Tongue (tissue), 2 donors: ENCODE results near the gene PRKN. TPM values are rescaled to one million over a fixed set of nuclear protein-coding genes. Genes with fewer than 3 reads are reported as not detected.

ENCODE experiments used
- DNase-seq: peaks from one replicate; pipeline ENCODE4 v3.0.0-alpha.2; 2015
- total RNA-seq: library from RNA; depleted of rRNA; stranded (reverse); fragments of >200 nt; gene quantifications from one replicate; pipeline ENCODE4 v1.2.3, GENCODE V29; 2014

PRKN gene
- total RNA-seq: 7.0 TPM

DNA sequence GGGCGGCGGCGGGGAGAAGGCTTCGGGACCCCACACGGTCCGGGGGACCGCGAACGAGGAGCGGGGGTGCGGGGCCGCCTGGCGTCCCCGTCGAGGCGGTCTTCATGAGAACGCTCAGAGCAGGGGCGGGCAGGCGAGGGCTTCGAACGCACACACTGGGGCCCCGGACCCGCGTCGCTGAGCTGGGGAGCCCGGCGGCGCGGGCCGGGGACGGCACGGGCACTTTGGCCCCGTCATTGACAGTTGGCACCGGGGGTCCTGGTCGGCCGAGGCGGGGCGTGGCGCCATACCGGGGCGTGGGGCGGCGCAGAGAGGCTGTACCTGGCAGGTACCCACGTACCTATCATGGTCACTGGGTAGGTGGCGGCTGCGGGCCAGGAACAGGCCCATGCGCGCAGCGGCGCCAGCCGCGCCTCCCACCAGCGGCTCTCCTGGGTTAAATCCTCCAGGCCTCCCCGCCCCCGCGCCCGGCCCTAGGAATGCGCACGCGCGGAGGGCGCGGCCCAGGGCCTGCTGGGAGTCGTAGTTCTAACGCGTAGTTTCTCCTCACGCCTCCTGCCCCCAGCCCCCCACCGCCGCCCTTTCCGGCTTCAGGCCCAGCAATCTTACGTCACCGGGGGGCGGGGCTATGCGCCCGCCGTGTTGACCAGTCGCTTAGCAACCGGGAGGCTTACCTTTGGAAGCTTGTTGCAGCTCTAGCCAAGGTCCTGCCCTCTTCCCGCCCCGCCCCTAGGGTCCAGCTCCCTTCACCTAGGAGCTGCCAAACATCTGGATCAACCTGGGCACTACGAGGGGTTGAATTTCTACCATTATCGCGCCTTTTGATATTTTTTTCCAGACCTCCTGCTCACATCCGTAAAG, at the start of gene PRKN, which contains the start of gene PACRG:
TSS of gene PRKN (minus strand) at position 445 of the 861 bp plus-strand sequence.
TSS of gene PACRG (plus strand) at position 653 of the 861 bp plus-strand sequence.
- peak; percentile 99 for DNase-seq

DNA sequence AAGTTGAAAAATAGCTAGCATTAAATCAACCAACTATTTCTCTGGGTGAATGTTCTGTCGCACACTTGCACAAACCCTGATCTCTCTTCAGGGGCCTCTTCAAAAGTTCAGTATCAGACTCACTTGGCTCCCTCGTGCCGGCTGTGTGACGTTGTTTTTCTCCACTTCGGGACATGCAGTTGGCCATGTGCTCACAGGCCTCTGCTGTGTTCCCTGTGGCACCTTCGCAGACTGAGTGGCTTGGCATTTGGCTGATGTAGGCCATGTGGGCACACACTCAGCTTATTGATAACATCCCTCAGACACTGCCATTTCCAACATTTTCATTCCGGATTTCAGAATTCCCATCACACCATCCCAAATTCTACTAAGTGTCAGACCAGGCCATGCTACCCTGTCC, 49.5 kb upstream of the PRKN start:
- no peak for DNase-seq

DNA sequence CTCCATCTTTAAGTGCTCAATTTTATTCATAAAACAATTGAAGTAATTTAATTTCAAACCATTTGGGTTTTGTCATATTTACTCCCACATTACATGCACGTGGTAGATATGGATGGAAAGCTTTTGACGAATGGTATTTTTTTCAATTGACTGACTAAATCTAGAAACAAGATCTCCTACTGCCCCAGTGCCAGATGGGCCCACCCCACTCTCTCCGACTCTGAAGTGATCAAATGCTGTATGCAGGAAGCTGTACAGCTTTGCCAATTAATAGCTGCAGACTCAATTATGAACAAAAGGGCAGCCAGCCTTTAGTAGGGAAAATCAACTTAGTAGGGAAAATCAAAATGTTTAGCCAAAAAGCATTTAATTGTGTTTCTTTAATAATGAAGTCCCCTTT, 46.4 kb upstream of the PRKN start:
- DNase-seq: no peak

DNA sequence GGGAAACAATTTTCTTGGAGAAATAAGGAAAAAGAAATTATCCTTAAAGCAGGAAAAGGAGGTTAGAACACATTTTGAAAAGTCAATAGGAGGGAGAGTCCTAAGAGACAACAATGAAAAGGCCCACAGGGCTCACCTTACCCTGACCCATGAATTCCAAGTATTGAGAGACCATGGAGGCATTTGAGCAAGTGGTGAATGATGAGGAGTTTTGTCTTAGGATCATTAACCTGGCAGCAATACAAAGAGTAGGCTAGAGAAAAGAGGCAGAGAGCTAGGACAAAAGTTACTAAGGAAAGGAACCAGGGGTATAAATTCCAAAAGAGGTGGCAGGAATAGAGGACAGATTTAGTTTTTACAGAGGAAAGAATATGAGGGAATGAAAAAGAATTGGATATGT, 44.9 kb upstream of the PRKN start:
- no peak for DNase-seq

DNA sequence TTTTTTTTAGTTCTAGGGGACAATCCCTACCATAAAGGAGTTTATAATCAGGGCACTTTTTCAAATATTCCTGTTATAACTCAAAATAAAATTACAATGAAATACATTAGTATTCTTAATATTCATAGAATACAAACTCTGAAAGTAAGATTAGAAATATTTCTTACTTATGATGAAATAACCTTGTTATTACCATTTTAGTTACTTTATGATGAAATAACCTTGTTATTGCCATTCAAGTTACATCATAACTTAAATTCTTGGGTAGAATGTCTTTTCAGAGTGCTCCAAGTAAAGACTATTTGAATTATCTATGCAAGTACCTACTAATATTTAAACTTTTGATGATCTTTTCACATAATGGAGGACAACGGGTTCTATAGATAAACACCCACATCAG, 43.4 kb upstream of the PRKN start:
- DNase-seq: no peak

DNA sequence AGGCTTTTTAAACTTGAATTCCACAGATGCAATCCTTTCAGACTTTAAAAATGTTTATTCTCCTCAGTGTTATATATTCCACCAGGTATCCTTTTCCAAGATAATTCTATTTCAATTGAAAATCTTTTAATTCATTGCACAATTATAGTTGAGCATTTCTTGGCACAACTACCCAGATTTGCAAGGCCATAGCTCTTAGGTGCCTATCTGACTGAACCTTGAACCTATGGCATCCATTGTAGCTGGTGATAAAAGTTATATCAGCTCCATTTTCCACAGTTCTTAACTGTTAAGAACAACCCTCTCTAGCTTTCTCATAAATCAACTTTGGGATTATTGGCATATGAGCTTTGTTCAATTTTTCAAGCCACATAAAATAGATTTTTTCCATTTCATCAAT, 42.6 kb upstream of the PRKN start:
- no peak for DNase-seq

DNA sequence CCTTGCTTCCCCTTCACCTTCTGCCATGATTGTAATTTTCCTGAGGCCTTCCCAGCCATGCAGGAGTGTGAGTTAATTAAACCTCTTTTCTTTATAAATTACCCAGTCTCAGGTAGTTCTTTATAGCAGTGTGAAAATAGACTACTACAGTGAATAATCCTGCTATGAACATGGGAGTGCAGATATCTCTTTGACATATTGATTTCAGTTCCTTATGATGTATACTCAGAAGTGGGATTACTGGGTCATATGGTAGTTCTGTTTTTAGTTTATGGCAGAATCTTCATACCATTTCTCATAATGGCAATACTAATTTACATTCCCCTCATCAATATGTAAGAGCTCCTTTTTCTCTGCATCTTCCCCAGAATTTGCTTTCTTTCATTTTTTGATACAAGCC, 26.2 kb upstream of the PRKN start:
- DNase-seq: no peak

DNA sequence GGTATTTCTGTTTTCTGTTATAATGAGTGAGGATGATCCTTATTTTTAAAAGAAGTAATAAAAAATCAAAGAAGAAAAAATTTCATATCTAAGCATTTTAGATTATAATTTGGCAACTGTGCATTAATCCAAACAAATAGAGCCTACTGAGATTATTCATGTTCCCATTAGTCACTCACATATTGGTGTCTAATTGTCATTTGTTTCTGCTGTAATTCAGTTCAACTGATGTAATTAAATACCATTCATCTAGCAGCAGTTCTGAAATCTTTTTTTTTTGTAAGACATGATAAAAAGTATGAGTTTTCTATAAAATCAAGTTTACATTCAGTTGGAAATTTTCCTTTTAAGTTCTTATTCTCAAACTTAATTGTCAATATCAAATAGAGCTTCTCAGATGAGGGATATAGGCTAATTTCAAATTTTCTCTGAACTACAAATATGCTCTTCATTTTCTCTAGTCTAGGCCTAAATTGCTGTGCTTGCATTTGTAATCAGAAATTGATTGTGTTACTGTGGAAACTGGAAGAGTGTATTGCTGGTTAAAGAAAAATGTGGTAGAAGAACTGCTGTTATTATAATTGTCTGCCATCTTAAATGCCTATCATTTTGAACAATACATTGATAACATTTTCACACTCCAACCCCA, 23.8 kb upstream of the PRKN start:
- DNase-seq: no peak

DNA sequence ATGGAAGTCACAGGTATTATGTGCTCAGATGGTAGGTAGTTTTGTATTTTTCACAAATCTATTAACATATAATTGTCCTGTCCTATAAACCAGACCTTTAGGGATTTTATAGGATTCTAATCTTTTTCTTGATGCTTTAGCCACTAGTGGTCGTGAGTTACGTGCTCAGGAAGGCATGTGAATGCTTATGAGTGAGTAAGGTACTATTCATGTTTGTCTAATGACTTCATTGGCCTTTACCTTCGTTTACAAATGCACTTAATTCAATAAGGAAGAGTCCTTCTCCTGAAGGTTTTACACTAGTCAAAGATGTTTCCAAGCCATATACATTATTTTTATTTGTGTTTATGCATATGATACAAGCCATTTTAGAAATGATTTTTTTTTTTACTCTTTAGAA, 23.2 kb upstream of the PRKN start:
- DNase-seq: no peak

DNA sequence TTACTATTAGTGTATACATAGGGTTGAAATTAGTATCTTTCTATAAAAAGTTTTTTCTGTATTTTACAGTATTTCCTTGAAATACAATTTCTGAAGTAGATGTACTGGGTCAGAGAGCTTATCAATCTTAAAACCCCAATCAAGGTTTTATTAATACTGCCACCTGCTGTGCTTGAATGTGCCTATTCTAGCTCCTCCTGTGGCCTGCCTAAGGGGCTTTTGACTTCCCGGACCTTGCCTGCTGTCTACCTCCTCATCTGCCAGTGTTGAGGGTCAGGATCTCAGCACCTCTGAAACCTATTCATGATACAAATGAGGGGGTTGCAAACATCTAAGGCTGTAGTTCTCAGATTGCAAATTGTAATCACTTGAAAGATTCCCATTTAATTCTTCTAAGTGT, 9.4 kb upstream of the PRKN start:
- no peak for DNase-seq

DNA sequence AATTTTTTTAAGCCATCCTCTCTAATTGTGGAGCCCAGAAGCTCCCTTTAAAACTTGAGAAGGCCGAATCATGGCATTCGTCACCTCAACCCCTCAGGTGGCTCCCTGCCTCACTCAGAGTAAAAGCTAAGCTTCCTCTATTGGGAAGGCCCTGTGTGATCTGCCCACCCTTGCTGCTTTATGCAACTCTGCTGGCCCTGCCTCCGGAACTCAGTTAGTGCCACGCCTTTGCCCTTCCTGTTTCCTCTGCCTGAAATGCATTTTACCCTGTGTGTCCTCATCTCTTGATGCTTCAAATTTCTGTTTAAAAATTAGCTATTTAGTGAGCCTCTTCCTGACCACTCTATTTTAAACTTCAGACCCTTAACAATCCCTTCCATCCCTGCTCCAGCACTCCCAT, 5.9 kb upstream of the PRKN start:
- no peak for DNase-seq

DNA sequence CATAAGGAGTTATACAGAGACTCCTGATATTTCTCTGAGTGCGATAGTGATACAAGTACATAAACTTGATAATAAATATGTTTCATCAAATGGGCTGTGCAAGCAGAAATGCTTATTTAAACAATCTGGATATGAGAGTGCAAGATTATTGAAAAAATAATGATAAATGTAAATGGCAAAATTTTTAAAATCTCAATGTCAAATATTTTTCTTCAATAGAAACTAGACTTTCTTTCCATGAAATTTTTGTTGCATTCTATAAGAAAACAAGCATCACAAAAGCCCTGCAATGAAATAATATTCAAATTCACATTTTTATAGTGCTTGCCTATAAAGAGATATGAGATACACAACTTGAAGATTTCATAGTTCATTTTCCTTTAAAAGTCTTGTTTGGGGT, 2.9 kb upstream of the PRKN start:
- no peak for DNase-seq

DNA sequence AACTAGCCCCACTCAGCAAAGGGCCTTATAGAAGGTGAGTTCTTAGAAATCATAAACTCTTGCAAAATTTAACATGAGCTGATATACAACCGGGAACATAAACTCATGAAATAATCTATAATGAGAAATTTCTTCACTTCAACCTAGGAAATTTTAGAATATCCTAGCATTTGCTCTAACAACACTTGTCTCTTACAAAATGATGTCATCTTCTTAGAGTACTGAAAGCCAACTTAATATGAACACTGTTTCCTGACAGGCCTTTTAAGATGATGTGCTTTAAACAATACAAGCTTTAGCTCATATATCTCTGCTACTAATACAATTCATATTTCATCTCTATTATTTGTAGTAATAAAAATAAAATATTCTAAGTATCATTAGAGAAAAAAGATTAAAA, 1.1 kb upstream of the PRKN start:
- DNase-seq: peak; percentile 8

DNA sequence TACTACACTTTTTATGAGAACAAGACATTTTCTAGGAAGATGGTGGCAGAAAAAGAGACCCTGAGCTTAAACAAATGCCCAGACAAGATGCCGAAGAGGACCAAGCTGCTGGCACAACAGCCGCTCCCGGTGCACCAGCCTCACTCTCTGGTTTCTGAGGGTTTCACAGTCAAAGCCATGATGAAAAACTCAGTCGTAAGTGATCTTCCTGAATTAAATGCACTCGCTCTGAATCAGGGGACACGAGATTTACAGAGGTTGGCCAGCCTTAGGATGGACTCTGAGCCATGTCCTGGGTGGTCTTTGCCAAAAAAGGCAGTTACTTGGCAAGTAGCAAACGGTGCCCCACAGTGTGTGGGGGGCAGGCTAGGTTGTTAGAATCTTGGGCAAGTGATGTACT, 631 bp upstream of the PRKN start:
- no peak for DNase-seq

DNA sequence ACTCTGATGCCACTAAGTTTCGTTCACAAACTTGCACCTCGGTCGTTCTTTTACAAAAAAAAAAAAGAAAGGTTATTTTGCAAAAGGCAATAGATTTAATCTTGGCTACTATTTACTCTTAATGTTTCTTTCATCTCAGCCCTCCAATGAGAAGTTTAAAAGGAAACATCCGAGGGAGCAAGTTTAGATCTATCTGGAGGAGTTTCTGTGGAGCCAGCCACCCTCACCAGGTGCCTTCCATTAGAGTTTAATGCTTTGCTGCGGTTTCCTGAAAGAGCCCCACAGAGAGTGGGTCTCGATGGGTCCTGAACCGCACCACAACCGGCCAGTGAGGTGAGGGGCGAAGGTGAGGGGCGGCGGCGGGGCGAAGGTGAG, 632 bp downstream of the PRKN start:
- DNase-seq: peak; percentile 43

DNA sequence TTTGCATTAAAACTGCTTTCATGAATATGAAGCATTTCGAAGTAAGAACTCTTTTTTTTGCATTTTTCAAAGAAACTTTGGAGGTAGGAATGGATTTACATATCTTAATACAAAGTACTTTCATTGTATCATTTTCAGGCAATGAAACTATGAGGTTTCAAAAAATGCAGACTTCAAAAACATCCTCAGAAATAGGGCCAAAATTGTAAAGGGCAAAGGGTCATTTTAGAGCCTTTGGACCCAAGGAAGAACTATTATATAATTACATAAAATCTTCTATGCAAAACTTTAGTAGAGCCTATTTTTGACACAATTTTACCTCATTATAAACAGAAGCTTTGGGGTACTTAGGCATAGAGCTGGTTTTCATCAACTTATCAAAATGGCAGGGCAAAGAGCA, 4.9 kb downstream of the PRKN start:
- DNase-seq: no peak

DNA sequence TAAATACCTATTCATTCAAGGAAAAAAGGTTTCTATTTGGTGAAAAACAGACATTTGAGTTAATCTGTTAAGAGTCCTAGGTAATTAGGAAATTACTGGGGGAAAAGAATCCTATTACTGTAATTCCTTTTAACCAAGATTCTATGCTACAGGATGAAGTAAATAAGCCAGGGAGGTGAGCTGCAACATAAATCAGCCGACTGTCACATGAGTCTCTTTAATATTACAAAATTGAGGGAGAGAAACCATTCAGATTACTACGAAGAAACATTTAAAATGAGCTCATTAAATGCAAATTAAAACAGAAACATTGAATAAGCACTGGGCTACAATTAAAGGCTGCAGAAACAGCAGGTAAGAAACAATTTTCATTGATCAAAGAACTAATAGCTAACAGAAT, 5.3 kb downstream of the PRKN start:
- no peak for DNase-seq

DNA sequence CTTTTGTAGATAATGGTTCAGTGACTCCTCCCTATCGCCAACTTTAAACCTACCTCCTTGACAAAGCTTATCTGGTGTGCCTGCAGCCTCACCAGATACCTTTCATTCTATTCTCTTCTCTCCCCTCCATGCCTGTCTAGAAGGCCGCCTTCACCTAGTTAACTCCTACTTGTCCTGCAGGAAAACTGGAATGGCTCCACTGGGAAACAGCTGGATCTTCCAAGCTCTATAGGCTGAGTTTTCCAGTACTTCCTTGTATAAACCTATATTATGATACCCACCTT, 6.2 kb downstream of the PRKN start:
- DNase-seq: no peak

DNA sequence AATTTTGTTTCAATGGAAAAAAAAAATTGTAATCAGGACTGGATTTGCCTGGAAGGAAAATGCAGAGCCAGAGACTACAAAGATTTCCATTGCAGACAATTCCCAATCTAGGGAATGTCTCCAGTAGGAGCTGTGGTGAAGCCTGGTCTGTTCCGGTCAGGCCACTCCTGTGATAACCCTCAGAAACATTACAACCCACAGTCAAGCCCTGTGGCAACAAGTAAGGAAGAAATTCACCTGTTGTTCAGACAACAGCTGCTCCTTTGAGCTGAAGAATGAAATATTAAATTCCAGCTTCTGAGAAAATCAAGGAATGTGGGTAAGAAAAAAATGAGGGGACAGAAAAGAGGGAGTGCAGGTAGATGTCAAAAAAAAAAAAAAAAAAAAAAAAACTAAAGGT, 8.0 kb downstream of the PRKN start:
- DNase-seq: peak; percentile 9

DNA sequence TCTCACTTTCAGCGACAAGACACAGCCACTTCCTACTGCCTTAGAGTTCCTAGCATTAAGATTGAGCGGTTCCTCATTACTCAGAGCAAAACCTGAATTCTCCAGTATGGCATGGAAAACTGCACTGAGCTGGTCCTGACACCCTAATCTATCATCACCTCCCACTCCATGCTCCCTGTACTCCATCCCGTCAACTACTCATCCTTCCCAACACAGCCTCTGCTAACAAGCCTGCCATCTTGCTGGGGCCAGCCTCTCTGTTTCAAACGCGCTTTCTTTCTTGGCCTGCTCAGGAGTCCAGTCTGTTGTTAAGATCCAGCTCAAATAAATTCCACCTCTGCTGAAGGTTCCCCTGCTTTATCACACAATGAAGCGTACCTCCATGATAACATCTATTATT, 12.0 kb downstream of the PRKN start:
- no peak for DNase-seq

DNA sequence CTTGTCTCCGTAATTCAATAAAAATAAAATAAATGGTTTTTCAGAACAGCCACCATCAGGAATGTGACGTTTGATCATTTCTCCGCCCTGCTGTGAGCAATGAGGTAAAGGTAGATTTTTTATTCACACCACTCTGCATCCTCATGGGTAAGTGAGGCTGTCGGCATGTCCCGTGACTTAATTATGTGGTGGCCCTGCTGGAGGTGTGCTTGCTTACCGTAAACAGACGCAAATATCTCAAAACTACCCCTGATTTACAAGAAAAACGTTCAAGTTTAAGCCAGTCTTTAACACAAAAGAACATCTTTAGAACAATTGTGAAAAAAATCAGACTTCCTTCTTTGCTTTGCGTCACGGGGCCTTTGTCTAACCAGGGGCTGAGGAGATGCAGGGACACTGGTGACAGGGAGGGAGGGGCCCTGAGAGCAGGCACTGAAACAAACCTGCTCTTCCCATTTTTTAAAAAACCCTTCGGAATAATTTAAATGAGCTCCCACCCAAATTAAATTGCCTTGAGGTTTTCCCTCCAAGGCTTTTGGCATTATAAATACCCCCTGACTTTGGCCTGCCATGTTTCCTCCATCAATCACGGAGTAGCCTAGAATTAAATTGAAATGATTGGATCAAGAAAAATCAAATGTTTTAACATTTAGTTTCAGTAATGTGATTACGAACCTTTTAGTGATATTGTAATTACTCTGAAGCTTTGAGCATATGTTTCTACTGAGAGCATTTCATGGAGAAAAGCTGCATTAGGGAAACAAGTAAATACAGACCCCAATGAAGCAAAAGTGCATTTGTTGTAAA, 13.4 kb downstream of the PRKN start:
- DNase-seq: no peak

DNA sequence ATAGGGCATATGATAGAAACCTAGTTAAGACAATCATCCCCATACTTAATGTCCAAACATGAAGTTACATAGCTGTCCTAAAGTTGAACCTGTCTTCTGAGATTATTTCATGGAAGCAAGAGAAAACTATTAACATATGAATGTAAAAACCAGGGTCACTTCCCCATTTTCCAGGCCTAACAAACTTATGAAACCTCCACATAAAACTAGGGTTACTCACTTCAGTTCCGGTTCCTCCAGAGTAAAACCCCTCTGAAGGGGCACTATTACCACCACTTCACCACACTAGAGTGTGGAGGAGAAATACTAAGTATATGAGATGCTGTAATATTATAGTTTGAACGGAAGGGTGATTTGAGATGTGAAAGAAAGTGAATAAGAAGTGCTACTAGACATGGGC, 14.9 kb downstream of the PRKN start:
- no peak for DNase-seq

DNA sequence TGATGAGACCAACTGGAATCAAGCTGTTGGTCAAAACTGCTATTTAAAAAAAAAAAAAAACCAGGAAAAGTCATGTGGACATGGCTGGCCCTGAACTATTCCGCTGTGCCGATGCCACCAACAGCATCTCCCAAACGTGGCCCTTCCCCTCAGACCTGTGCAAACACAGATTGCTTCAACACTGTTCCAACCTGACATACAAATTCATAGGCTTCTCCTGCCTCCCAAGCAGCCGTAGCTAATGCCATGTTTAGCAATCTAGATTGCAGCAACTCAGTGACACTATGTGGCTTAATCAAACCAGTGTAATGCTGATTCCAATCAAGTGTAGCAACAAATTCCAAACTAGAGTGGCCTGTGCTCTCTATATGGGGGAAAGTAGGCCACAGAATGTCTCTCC, 16.2 kb downstream of the PRKN start:
- DNase-seq: no peak

DNA sequence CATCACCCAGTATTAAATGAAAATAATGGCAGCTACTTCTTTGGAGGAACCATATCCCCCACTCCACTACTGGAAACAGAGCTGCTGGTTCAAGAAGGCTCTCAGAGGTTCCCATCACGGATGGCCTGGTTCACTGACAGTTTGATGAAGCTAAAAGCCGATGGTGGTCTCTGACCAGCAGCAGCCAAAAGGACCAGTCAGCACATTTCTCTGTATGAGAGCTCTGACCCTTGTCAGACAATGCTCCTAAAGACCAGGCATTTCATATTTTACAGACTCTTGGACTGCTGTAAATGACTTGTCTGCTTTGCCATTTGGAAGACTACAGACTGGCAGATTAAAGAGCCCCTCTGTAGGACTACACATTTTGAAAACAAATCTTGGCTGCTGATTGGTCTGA, 16.6 kb downstream of the PRKN start:
- no peak for DNase-seq
